Caco-2 (cell line): ENCODE data around the gene EMD. TPM values are rescaled to one million over a fixed set of nuclear protein-coding genes. Genes with fewer than 3 reads are reported as not detected.

ENCODE experiments used
- BruUV-seq: library from RNA; stranded (reverse); fragments of 400-500 nt; replicated peaks from 2 replicates; lab custom pipeline; 2021; lab: Mats Ljungman, UMichigan
- CTCF ChIA-PET: fragments of 300-600 bp; sonication (Branson Sonifier 250); formaldehyde crosslinking; loops from one replicate; lab custom pipeline; 2022; ENCODE audit warnings: antibody characterized with exemption; lab: Charles Lee
- POLR2A ChIA-PET: fragments of 300-600 bp; sonication (Branson Sonifier 250); formaldehyde crosslinking; loops from one replicate; lab custom pipeline; 2022; ENCODE audit warnings: antibody characterized with exemption; lab: Charles Lee
- DNase-seq, 2 experiments: peaks; one replicate each; pipeline versions ENCODE4 v3.0.0 to v3.0.0-alpha.2; 2020 to 2022
- H3K27me3 ChIP-seq: replicated peaks from 2 replicates; pipeline ENCODE4 v1.6.0; 2011; ENCODE audit warnings: low read length; ENCODE audit not compliant: control insufficient read depth, insufficient read depth
- H3K36me3 ChIP-seq: 2 replicates; pipeline ENCODE4 v1.5.1; 2011; ENCODE audit warnings: low read length; ENCODE audit not compliant: control insufficient read depth, insufficient read depth
- H3K4me1 ChIP-seq: fragments of 250-450 bp; sonication (Bioruptor Pico); 2 replicates; pipeline ENCODE4 v1.5.1; 2020; ENCODE audit warnings: mild to moderate bottlenecking
- H3K4me3 ChIP-seq: 2 replicates; pipeline ENCODE4 v1.5.1; 2011; ENCODE audit warnings: low read depth, mild to moderate bottlenecking, control low read depth, low read length
- H3K9me3 ChIP-seq: fragments of 250-450 bp; sonication (Bioruptor Pico); 2 replicates; pipeline ENCODE4 v1.5.1; 2020; ENCODE audit warnings: mild to moderate bottlenecking, moderate library complexity
- H3K27ac Mint-ChIP-seq: one replicate; pipeline ENCODE4 v1.8.0; 2022; ENCODE audit warnings: mixed read lengths; ENCODE audit not compliant: unreplicated experiment
- H3K27me3 Mint-ChIP-seq: one replicate; pipeline ENCODE4 v1.8.0; 2022; ENCODE audit warnings: mixed read lengths; ENCODE audit not compliant: insufficient read depth, unreplicated experiment
- H3K36me3 Mint-ChIP-seq: one replicate; pipeline ENCODE4 v1.8.0; 2022; ENCODE audit warnings: mild to moderate bottlenecking, mixed read lengths; ENCODE audit not compliant: insufficient read depth, unreplicated experiment
- H3K4me1 Mint-ChIP-seq: one replicate; pipeline ENCODE4 v1.8.0; 2022; ENCODE audit warnings: low read depth, mixed read lengths; ENCODE audit not compliant: unreplicated experiment
- H3K4me3 Mint-ChIP-seq: one replicate; pipeline ENCODE4 v1.8.0; 2022; ENCODE audit warnings: mild to moderate bottlenecking, moderate library complexity, mixed read lengths; ENCODE audit not compliant: unreplicated experiment
- H3K9me3 Mint-ChIP-seq: one replicate; pipeline ENCODE4 v1.8.0; 2022; ENCODE audit warnings: mixed read lengths; ENCODE audit not compliant: unreplicated experiment
- intact Hi-C: fragments of 100-400 bp; cut with micrococcal nuclease; formaldehyde crosslinking; loops from one replicate; pipeline ENCODE4 v1.10.0; 2022; ENCODE audit not compliant: unreplicated experiment
- total RNA-seq: library from RNA; stranded (reverse); gene quantifications from 2 replicates; pipeline ENCODE4 v1.2.3, GENCODE V29; 2022
- TF ChIP-seq, protein P1 (sequence below), 2 experiments: fragments of 200-600 bp in 1 of 2; IDR thresholded peaks; 1 replicate in 1 of 2; 2 replicates in 1 of 2; pipeline versions ENCODE4 v1.5.1 to v1.8.0; 2011 to 2022; ENCODE audit warnings: antibody characterized with exemption in 1 of 2, control low read depth in 1 of 2, inconsistent platforms in 1 of 2, low read depth in 1 of 2, low read length in 1 of 2, mild to moderate bottlenecking in 1 of 2, moderate library complexity in 1 of 2; ENCODE audit not compliant: insufficient read depth in 1 of 2, severe bottlenecking in 1 of 2, unreplicated experiment in 1 of 2

Gene EMD
- total RNA-seq, 1 experiment from 2014 or later: 70.1 TPM

DNA sequence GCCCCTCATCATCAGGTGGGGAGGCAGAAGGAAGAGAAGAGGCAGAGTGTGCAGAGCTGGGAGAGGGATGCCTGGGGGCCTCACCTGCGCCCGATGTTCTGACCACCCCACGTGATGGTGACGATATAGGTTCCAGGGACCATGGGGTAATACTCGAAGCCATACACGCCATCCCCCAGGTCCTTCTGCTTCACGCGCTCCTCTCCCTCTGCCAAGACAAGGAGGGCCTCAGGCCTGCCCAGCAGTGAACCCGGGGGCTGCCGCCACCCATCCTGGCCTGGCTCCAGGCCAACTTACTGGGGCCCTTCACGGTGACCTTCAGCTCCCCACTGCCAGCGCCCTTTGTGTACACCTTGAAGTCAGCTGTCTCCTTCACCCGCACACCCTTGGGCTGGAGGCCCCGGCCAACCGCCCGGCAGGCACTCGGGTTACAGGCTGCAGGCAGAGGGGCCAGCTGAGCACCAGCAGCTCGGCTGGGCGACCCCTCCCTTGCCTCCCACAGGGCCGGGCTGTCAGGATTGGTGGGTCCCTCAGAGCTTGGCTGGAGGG is 14.0 kb upstream of the EMD start:
- H3K4me1 ChIP-seq: peaks cover 14% of the 10 kb centered on the region
- CTCF ChIA-PET: no interaction called here
- H3K27me3 Mint-ChIP-seq: no peaks in the 10 kb centered on the region

DNA sequence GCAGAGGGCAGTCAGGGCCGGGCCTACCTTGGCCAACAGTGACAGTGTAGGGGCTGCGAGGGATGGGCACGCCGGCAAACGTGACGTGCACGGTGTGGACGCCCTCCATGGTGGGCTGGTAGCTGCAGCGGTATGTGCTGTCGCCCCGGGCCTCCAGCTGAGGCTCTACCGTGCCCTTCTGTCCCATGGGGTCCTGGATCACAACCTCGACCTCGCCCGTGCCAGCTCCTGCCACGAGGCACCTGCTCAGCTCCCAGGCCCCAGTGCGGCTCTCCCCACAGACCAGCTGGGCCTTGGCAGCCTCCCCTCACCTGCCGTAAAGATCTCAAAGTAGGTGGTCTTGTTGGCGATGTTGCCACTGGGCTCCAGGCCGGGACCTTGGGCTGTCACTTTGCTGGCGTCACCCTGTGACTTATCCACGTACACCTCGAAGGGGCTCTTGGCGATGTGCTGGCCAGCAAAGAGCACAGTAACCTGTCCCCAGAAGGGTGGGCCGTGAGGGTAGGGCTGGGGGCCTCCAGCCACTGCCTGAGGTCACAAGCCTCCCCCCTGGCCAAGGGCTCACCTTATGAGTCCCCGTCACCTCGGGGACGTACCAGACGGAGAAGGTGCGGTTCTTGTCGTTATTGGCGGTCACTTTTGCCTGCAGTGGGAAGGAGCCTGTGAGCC is 13.0 kb upstream of the EMD start:
- CTCF ChIA-PET: no interaction called here
- Histone ChIP-seq H3K27me3 (no peaks in the 10 kb centered on the region), H3K4me1 (peaks cover 14% of the 10 kb centered on the region), H3K4me3 (no peak overlapping the region), H3K9me3 (no peaks in the 10 kb centered on the region), H3K36me3 (no peaks in the 10 kb centered on the region; the same call in none of the 2 replicates)
- Mint-ChIP-seq H3K4me3 (no peak overlapping the region), H3K36me3 (peaks cover 89% of the 10 kb centered on the region), H3K27me3 (no peaks in the 10 kb centered on the region), H3K9me3 (no peaks in the 10 kb centered on the region), H3K4me1 (no peaks in the 10 kb centered on the region), H3K27ac (no peak overlapping the region)
- no peak for DNase-seq
- POLR2A ChIA-PET: no interaction called here
- BruUV-seq: no TSS peak
- intact Hi-C loops: no loop called here
- TF ChIP-seq, protein P1, sequence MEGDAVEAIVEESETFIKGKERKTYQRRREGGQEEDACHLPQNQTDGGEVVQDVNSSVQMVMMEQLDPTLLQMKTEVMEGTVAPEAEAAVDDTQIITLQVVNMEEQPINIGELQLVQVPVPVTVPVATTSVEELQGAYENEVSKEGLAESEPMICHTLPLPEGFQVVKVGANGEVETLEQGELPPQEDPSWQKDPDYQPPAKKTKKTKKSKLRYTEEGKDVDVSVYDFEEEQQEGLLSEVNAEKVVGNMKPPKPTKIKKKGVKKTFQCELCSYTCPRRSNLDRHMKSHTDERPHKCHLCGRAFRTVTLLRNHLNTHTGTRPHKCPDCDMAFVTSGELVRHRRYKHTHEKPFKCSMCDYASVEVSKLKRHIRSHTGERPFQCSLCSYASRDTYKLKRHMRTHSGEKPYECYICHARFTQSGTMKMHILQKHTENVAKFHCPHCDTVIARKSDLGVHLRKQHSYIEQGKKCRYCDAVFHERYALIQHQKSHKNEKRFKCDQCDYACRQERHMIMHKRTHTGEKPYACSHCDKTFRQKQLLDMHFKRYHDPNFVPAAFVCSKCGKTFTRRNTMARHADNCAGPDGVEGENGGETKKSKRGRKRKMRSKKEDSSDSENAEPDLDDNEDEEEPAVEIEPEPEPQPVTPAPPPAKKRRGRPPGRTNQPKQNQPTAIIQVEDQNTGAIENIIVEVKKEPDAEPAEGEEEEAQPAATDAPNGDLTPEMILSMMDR (IDR thresholded peaks at IDR 0.05; ENCODE audit: insufficient read depth in 1 of 2, low read depth in 1 of 2, low read length in 1 of 2, severe bottlenecking in 1 of 2, unreplicated experiment in 1 of 2): no peak

More for the DNA sequence above, 14.0 kb upstream of the EMD start:
- H3K9me3 ChIP-seq: no peaks in the 10 kb centered on the region
- POLR2A ChIA-PET: no interaction called here
- Mint-ChIP-seq H3K4me1 (no peaks in the 10 kb centered on the region), H3K27ac (no peak overlapping the region), H3K9me3 (no peaks in the 10 kb centered on the region), H3K4me3 (no peak overlapping the region), H3K36me3 (peaks cover 90% of the 10 kb centered on the region)
- H3K36me3 ChIP-seq: no peaks in the 10 kb centered on the region; the same call in none of the 2 replicates
- no peaks in the 10 kb centered on the region for H3K27me3 ChIP-seq
- intact Hi-C loops: no loop called here
- BruUV-seq: no TSS peak
- TF ChIP-seq, protein P1 (IDR thresholded peaks at IDR 0.05; ENCODE audit: insufficient read depth in 1 of 2, low read depth in 1 of 2, low read length in 1 of 2, severe bottlenecking in 1 of 2, unreplicated experiment in 1 of 2): no peak
- no peak for DNase-seq
- no peak overlapping the region for H3K4me3 ChIP-seq

DNA sequence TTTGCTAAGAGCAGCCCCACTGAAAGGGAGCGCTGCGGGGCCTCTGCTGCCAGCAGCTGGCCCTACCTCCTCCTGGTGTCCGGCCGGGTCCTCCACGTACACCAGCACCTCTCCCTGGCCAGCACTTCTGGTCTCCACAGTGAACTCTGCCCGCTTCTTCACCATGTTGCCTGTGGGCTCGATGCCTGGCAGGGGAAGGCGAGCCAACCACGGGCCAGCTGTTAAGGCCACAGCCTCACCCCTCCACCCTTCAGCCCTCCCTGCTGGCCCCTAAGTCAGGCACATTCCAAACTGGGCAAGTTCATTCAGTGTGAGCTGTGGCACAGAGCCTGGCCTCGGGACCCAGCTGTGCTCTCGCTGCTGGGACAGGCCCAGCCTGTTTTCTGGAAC is 12.4 kb upstream of the EMD start:
- CTCF ChIA-PET: no interaction called here
- Histone ChIP-seq H3K27me3 (no peaks in the 10 kb centered on the region), H3K36me3 (no peaks in the 10 kb centered on the region; the same call in 1 of the 2 replicates), H3K4me1 (peaks cover 15% of the 10 kb centered on the region), H3K9me3 (no peaks in the 10 kb centered on the region), H3K4me3 (no peak overlapping the region)
- no peaks in the 10 kb centered on the region for H3K4me1 Mint-ChIP-seq
- POLR2A ChIA-PET: no interaction called here
- BruUV-seq: no TSS peak
- peaks cover 85% of the 10 kb centered on the region for H3K36me3 Mint-ChIP-seq
- no peak for DNase-seq
- no peaks in the 10 kb centered on the region for H3K27me3 Mint-ChIP-seq
- TF ChIP-seq, protein P1 (IDR thresholded peaks at IDR 0.05; ENCODE audit: insufficient read depth in 1 of 2, low read depth in 1 of 2, low read length in 1 of 2, severe bottlenecking in 1 of 2, unreplicated experiment in 1 of 2): no peak
- H3K9me3 Mint-ChIP-seq: no peaks in the 10 kb centered on the region
- H3K4me3 Mint-ChIP-seq: no peak overlapping the region
- intact Hi-C loops: no loop called here
- no peak overlapping the region for H3K27ac Mint-ChIP-seq
